SIG-M5 treated with dmso at 0.1 percent for 504 hours (cell line): ENCODE measurements around the gene COX19.

Experiments
- DNase-seq: peaks from one replicate; lab custom pipeline; 2025; ENCODE audit not compliant: unreplicated experiment; lab: John Stamatoyannopoulos, UW

The COX19 gene

GRCh38 chr7:992709-993607 lies 17.6 kb upstream of the COX19 start:
- DNase-seq = peak; percentile 88

- DNase-seq = no peak
Measured at GRCh38 chr7:991729-992656, 16.6 kb upstream of the COX19 start.

- DNase-seq = no peak
Measured at GRCh38 chr7:990933-991728, 15.8 kb upstream of the COX19 start.

GRCh38 chr7:990352-990932 lies 15.1 kb upstream of the COX19 start:
- no peak for DNase-seq

GRCh38 chr7:988963-989529 lies 13.7 kb upstream of the COX19 start:
- DNase-seq = no peak

GRCh38 chr7:988426-988911 lies 13.1 kb upstream of the COX19 start:
- no peak for DNase-seq

GRCh38 chr7:987909-988308 lies 12.6 kb upstream of the COX19 start:
- DNase-seq = no peak

- no peak for DNase-seq
Measured at GRCh38 chr7:986766-987751, 11.7 kb upstream of the COX19 start.

- no peak for DNase-seq
Measured at GRCh38 chr7:985915-986741, 10.8 kb upstream of the COX19 start.

GRCh38 chr7:985127-985416 lies 9.7 kb upstream of the COX19 start:
- no peak for DNase-seq

GRCh38 chr7:984361-985126 lies 9.2 kb upstream of the COX19 start:
- DNase-seq = no peak

- DNase-seq = no peak
Measured at GRCh38 chr7:983616-984071, 8.3 kb upstream of the COX19 start.

- no peak for DNase-seq
Measured at GRCh38 chr7:983004-983615, 7.8 kb upstream of the COX19 start, which contains the start of gene CYP2W1. CYP2W1 (plus strand) TSS chr7:983181; CDS start chr7:983212, 31 bp downstream.

GRCh38 chr7:982511-983003 lies 7.2 kb upstream of the COX19 start:
- DNase-seq = no peak

GRCh38 chr7:981793-982510 lies 6.6 kb upstream of the COX19 start:
- DNase-seq = no peak

- no peak for DNase-seq
Measured at GRCh38 chr7:979886-980571, 4.7 kb upstream of the COX19 start.
